ENCODE results near the gene TNIP3. TPM values are rescaled to one million over a fixed set of nuclear protein-coding genes. Genes with fewer than 3 reads are reported as not detected.

TNIP3 gene
- total and polyA plus RNA-seq, 8 donors: 0.75 to 8.8 (median 1.3) TPM

DNA sequence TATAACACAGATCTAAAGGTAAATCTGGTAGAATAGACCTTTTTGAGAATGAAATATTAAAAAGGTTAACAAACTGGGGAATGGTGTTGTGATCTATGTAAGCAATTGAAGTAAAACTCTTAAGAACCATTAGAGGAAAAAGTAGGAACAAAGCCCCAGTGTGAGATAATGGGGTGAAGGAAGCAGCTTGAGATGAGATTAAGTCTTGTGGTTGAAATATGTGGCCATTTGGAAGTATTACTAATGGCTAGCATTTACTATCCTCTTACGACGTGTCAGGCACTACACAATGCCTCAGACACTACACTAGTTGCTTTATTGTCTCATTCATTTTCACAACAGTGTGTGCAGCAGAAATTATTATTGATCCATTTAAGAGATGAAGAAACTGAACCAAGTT lies 65.9 kb downstream of the TNIP3 start:
- H3K27ac ChIP-seq: no peak overlapping the region
- no peak overlapping the region for H3K4me3 ChIP-seq
- intact Hi-C loops (cut with DNase I): loop anchor here in 1 of 2 donors (10.0 kb wide), 1 partner anchor 933 kb away; no protein-coding TSS in a partner anchor
- ATAC-seq (no peak), DNase-seq (no peak)
- no peaks in the 10 kb centered on the region for H3K27me3 ChIP-seq
- no peaks in the 10 kb centered on the region for H3K36me3 ChIP-seq
- H3K4me1 ChIP-seq: peaks cover 0 to 13% of the 10 kb centered on the region in 2 donors
- TF ChIP-seq, protein P1, sequence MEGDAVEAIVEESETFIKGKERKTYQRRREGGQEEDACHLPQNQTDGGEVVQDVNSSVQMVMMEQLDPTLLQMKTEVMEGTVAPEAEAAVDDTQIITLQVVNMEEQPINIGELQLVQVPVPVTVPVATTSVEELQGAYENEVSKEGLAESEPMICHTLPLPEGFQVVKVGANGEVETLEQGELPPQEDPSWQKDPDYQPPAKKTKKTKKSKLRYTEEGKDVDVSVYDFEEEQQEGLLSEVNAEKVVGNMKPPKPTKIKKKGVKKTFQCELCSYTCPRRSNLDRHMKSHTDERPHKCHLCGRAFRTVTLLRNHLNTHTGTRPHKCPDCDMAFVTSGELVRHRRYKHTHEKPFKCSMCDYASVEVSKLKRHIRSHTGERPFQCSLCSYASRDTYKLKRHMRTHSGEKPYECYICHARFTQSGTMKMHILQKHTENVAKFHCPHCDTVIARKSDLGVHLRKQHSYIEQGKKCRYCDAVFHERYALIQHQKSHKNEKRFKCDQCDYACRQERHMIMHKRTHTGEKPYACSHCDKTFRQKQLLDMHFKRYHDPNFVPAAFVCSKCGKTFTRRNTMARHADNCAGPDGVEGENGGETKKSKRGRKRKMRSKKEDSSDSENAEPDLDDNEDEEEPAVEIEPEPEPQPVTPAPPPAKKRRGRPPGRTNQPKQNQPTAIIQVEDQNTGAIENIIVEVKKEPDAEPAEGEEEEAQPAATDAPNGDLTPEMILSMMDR (IDR thresholded peaks at IDR 0.05): no peak
- H3K9me3 ChIP-seq: no peaks in the 10 kb centered on the region

DNA sequence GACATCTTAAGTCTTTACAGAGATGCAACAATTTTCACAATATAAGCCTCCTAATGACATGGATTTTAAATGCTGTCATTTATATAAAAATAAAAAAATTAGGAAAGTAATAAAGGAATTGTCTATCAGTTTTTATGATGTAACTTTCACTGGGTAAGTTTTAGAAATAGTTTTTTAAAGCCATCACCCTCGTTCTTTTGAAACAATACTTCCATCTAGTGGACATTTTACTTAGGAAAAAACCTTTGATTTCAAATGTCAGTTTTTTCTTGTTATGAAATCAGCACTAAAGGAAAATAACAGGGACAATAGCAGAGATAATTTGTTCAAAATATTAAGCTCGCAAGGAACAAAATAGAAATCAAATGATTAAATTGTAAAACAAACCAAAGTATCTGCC lies 67.5 kb downstream of the TNIP3 start:
- Histone ChIP-seq H3K36me3 (no peaks in the 10 kb centered on the region), H3K27me3 (no peaks in the 10 kb centered on the region), H3K27ac (no peak overlapping the region), H3K4me1 (peaks cover 0 to 13% of the 10 kb centered on the region in 2 donors), H3K9me3 (no peaks in the 10 kb centered on the region), H3K4me3 (no peak overlapping the region)
- peak in 1 of 4 donors; percentile 54 for DNase-seq
- peak; percentile 59 for ATAC-seq
- intact Hi-C loops (cut with DNase I): loop anchor here in 1 of 2 donors (10.0 kb wide), 1 partner anchor 932 kb away; no protein-coding TSS in a partner anchor
- TF ChIP-seq, protein P1 (IDR thresholded peaks at IDR 0.05): peak; percentile 48 to 53

DNA sequence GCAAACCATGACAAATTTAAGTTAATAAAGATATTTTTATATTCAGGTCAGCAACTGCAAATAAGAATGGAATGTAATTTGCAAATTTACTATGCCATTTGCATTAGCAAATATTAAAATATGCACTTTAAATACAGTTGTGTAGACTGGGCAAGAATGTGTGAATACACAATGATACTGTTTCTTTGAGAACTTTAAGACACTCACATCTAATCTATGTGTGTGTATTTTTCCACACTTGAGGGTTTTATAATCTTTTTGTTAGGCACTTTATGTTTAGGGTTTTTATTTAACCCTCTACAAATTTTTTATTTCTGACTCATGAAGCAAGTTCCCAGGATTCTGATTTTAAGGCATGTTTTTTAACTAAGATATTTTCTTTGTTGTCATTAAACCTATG lies 67.9 kb downstream of the TNIP3 start:
- Histone ChIP-seq H3K9me3 (no peaks in the 10 kb centered on the region), H3K4me1 (peaks cover 0 to 13% of the 10 kb centered on the region in 2 donors), H3K27me3 (no peaks in the 10 kb centered on the region), H3K36me3 (no peaks in the 10 kb centered on the region), H3K27ac (no peak overlapping the region), H3K4me3 (no peak overlapping the region)
- TF ChIP-seq, protein P1 (IDR thresholded peaks at IDR 0.05): no peak
- intact Hi-C loops (cut with DNase I): loop anchor here in 1 of 2 donors (10.0 kb wide), 1 partner anchor 931 kb away; no protein-coding TSS in a partner anchor
- ATAC-seq (peak; percentile 77), DNase-seq (no peak)

DNA sequence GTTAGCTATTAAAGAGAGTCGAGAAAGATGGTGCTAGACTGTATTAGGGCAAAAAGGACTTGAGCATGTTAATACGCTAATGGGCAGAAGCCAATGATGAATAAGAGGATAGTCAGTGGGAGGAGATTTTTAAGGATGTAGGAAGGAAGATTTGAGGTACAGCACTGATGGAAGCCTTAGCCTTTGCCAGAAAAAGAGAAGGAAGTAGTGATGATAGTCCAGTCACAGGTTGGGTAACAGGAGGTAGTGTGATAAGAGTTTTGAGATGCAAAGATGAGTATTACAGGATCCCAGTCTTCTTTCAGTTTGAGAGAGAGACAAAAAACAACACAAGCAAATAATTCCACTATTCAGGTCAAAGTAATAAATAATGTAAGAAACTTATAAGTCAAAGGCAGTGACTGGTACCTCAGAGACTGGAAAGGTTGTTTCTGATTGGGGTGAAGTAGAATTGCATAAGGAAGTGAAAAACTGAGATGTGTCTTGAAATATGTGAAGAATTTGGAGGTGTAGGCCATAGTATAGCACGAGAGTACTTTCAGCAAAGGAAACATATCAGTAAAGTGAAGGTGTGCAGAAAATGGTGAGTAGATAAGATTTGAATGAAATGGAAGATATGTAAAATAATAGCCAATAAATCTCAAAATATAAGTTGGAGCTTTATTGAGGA lies 69.7 kb downstream of the TNIP3 start:
- DNase-seq: no peak
- TF ChIP-seq, protein P1 (IDR thresholded peaks at IDR 0.05): no peak
- Histone ChIP-seq H3K9me3 (no peaks in the 10 kb centered on the region), H3K27ac (peak overlapping the region in 1 of 2 donors; percentile 13), H3K4me1 (peaks cover 0 to 13% of the 10 kb centered on the region in 2 donors), H3K27me3 (no peaks in the 10 kb centered on the region), H3K36me3 (no peaks in the 10 kb centered on the region), H3K4me3 (no peak overlapping the region)
- intact Hi-C loops (cut with DNase I): loop anchor here in 1 of 2 donors (10.0 kb wide), 1 partner anchor 930 kb away; no protein-coding TSS in a partner anchor
- ATAC-seq: no peak

DNA sequence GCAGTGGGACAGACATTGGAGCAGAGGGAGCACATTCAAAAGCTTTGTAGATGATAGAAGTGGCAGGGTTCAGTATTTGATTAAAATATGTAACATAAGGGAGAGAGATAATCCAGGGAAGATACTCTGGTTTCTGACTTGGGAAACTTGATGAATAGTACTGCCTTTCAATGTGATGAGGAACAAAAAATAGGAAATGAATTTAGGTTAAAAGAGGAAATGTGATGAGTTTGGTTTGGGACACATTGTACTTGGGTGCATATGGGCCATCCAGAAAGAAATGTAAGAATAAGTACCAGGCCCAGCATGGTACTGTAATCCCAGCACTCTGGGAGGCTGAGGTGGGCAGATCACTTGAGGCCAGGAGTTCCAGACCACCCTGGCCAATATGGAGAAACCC lies 70.9 kb downstream of the TNIP3 start:
- Histone ChIP-seq H3K27ac (peak overlapping the region in 1 of 2 donors; percentile 13), H3K27me3 (no peaks in the 10 kb centered on the region), H3K36me3 (no peaks in the 10 kb centered on the region), H3K4me1 (peaks cover 0 to 13% of the 10 kb centered on the region in 2 donors), H3K4me3 (no peak overlapping the region), H3K9me3 (no peaks in the 10 kb centered on the region)
- DNase-seq (no peak), ATAC-seq (no peak)
- TF ChIP-seq, protein P1 (IDR thresholded peaks at IDR 0.05): no peak
- intact Hi-C loops (cut with DNase I): loop anchor here in 1 of 2 donors (10.0 kb wide), 1 partner anchor 928 kb away; no protein-coding TSS in a partner anchor

All from left lung (tissue), 10 donors.